ENCODE measurements around the gene PDE4DIP.
"Not testable (repeated sequence)": the region's sequence is repeated elsewhere in the genome, so short reads cannot be mapped to it uniquely, and the experiment has no call there.

Gene PDE4DIP

GRCh38 chr1:149033916-149034315 is 189.7 kb downstream of the PDE4DIP start:
- H3K4me1 ChIP-seq (ENCODE audit: insufficient read depth, insufficient read length); H3K9ac ChIP-seq (ENCODE audit: insufficient read length, low read depth); H3K4me3 ChIP-seq (ENCODE audit: insufficient read length, low read depth); H3K9me3 ChIP-seq (ENCODE audit: insufficient read depth, low read length); H3K36me3 ChIP-seq (ENCODE audit: insufficient read depth, insufficient read length, low read length); H3K27me3 ChIP-seq (ENCODE audit: insufficient read depth, insufficient read length); DNase-seq (ENCODE audit: low read depth, low spot score): not testable (repeated sequence)

- H3K36me3 ChIP-seq (ENCODE audit: insufficient read depth, insufficient read length, low read length); DNase-seq (ENCODE audit: low read depth, low spot score); H3K27me3 ChIP-seq (ENCODE audit: insufficient read depth, insufficient read length); H3K4me3 ChIP-seq (ENCODE audit: insufficient read length, low read depth); H3K9ac ChIP-seq (ENCODE audit: insufficient read length, low read depth); H3K4me1 ChIP-seq (ENCODE audit: insufficient read depth, insufficient read length); H3K9me3 ChIP-seq (ENCODE audit: insufficient read depth, low read length): not testable (repeated sequence)
Measured at GRCh38 chr1:149043056-149043455, 198.8 kb downstream of the PDE4DIP start.

- H3K4me1 ChIP-seq (ENCODE audit: insufficient read depth, insufficient read length); H3K36me3 ChIP-seq (ENCODE audit: insufficient read depth, insufficient read length, low read length); H3K9ac ChIP-seq (ENCODE audit: insufficient read length, low read depth); H3K9me3 ChIP-seq (ENCODE audit: insufficient read depth, low read length); H3K27me3 ChIP-seq (ENCODE audit: insufficient read depth, insufficient read length); DNase-seq (ENCODE audit: low read depth, low spot score); H3K4me3 ChIP-seq (ENCODE audit: insufficient read length, low read depth): not testable (repeated sequence)
Measured at GRCh38 chr1:149064611-149065010, 220.4 kb downstream of the PDE4DIP start.

- H3K36me3 ChIP-seq (ENCODE audit: insufficient read depth, insufficient read length, low read length) = peaks cover 15% of the 10 kb centered on the region
- H3K9ac ChIP-seq (ENCODE audit: insufficient read length, low read depth); H3K27me3 ChIP-seq (ENCODE audit: insufficient read depth, insufficient read length); H3K4me1 ChIP-seq (ENCODE audit: insufficient read depth, insufficient read length); H3K9me3 ChIP-seq (ENCODE audit: insufficient read depth, low read length); DNase-seq (ENCODE audit: low read depth, low spot score); H3K4me3 ChIP-seq (ENCODE audit: insufficient read length, low read depth): not testable (repeated sequence)
Measured at GRCh38 chr1:149075505-149076127, 231.4 kb downstream of the PDE4DIP start.

Measured in NT2/D1 (cell line).